Measurements from ENCODE around the gene MAP4K4. TPM values are rescaled to one million over a fixed set of nuclear protein-coding genes. Genes with fewer than 3 reads are reported as not detected.

MAP4K4 gene
- total and polyA plus RNA-seq, 8 donors: 9.6 to 71.6 (median 23.8) TPM

DNA sequence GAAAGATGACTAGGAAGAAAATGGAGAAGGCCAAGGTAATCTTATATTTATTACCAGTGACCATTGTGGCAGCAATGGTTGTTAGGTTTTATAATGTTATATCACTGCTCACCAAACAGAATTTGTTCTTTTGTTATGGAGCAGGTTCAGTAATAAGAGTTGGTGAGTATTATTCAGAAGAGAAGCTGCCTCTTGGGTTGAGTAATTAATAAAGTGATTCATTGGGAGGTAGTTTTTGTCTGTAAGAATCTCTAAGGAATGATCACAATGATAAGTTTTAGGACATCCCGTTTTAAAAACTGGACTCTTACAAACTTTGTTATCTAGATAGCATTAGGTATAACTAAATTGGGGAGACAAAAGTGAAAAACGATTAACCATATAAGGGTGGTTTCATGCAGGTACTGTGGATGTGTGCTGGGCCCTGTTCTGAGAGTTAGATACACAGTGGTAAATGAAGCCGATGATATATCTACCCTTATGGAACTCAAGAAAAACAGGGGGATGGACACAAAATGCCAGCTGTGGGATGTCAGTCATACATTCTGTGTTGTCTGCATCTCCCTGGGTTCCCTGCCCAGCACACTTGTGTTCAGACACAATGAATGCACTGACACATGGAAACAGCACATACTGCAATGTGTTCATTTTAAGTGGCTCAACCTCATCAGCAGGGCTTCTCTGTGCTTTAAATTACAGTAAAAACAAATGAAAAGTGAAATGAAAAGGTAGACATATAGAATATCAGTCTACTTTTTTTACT, 7.5 kb downstream of the MAP4K4 start:
- intact Hi-C loops (cut with DNase I; ENCODE audit: low total_unique reads): no loop called here
- Histone ChIP-seq H3K27ac (no peak overlapping the region), H3K4me3 (no peak overlapping the region), H3K27me3 (no peaks in the 10 kb centered on the region), H3K4me1 (peaks cover 23 to 97% (median 53%) of the 10 kb centered on the region in 4 donors), H3K36me3 (peaks cover 0 to 3% (median 0%) of the 10 kb centered on the region in 4 donors), H3K9me3 (no peaks in the 10 kb centered on the region)
- no peak for DNase-seq
- TF ChIP-seq EP300 (IDR thresholded peaks at IDR 0.05) (no peak), POLR2A (IDR thresholded peaks at IDR 0.05) (no peak), POLR2AphosphoS5 (IDR thresholded peaks at IDR 0.05) (no peak)
- TF ChIP-seq, protein P1, sequence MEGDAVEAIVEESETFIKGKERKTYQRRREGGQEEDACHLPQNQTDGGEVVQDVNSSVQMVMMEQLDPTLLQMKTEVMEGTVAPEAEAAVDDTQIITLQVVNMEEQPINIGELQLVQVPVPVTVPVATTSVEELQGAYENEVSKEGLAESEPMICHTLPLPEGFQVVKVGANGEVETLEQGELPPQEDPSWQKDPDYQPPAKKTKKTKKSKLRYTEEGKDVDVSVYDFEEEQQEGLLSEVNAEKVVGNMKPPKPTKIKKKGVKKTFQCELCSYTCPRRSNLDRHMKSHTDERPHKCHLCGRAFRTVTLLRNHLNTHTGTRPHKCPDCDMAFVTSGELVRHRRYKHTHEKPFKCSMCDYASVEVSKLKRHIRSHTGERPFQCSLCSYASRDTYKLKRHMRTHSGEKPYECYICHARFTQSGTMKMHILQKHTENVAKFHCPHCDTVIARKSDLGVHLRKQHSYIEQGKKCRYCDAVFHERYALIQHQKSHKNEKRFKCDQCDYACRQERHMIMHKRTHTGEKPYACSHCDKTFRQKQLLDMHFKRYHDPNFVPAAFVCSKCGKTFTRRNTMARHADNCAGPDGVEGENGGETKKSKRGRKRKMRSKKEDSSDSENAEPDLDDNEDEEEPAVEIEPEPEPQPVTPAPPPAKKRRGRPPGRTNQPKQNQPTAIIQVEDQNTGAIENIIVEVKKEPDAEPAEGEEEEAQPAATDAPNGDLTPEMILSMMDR (IDR thresholded peaks at IDR 0.05): no peak
- 74 to 80% (median 75%) methylated on average over 3 of the region's 3 CpGs for WGBS, 5 donors

DNA sequence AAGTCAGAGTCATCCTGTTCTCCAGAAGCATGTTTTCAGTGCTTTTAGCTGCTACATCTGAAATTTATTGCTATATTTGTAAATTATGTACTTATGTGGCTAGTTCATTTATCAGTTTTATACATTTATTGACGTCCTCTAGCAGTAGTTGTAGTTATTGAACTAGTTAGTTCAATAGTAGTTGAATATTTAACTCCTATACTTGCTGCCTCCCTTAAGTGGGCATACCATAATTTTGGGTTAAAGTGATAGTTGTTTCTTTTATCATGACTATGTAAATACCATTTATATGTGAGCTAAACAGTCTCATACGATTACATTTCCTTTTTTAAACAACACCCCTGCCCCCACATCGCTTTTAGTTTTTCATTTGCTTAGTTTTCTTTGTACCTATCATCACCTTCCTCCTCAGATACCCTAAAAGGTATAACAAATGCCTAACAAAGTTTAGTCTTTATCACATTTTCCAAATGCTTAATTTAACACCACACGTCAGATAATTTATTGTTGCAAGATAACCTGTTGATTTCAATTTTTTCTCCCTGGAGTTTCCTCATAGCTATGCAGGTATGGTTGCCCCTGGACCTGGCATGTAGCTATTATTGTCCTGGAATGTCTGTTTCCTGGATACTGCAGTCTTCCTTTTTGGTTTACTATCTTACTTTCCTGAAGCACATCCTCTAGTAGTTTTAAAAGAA, 8.8 kb downstream of the MAP4K4 start:
- TF ChIP-seq, protein P1 (IDR thresholded peaks at IDR 0.05): no peak
- no peak for TF ChIP-seq POLR2AphosphoS5 (IDR thresholded peaks at IDR 0.05)
- no peak for TF ChIP-seq POLR2A (IDR thresholded peaks at IDR 0.05)
- TF ChIP-seq EP300 (IDR thresholded peaks at IDR 0.05): no peak
- Histone ChIP-seq H3K4me1 (peaks cover 33 to 97% (median 56%) of the 10 kb centered on the region in 4 donors), H3K27me3 (no peaks in the 10 kb centered on the region), H3K9me3 (no peaks in the 10 kb centered on the region), H3K36me3 (peaks cover 0 to 3% (median 0%) of the 10 kb centered on the region in 4 donors), H3K27ac (peak overlapping the region in 1 of 5 donors; percentile 41), H3K4me3 (no peak overlapping the region)
- intact Hi-C loops (cut with DNase I; ENCODE audit: low total_unique reads): no loop called here
- no peak for DNase-seq
- WGBS, 5 donors: 31 to 50% (median 43%) methylated on average over 4 of the region's 4 CpGs

DNA sequence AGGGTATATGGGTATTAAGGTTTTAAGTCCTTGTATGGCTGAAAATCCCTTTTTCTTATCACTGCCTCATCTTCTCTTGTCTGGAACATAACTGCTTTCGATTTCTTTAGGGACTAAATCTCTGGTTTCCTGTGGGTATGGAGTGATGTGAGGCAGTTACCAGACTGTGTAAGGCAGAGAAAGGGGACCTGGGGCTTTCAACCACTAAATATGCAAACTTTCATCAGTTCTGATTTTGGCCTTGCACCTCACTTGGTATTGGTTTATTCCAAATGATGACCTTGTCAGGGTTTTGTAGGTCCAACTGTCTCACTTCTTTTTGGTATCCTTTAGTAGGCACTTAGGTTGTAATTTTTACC, 9.3 kb downstream of the MAP4K4 start:
- Histone ChIP-seq H3K4me3 (no peak overlapping the region), H3K27ac (peak overlapping the region in 1 of 5 donors; percentile 41), H3K4me1 (peaks cover 36 to 97% (median 58%) of the 10 kb centered on the region in 4 donors), H3K27me3 (no peaks in the 10 kb centered on the region), H3K36me3 (peaks cover 0 to 3% (median 0%) of the 10 kb centered on the region in 4 donors), H3K9me3 (no peaks in the 10 kb centered on the region)
- no peak for DNase-seq
- intact Hi-C loops (cut with DNase I; ENCODE audit: low total_unique reads): no loop called here
- 52 to 68% (median 56%) methylated on average over 1 of the region's 1 CpG for WGBS, 5 donors
- TF ChIP-seq POLR2A (IDR thresholded peaks at IDR 0.05): no peak
- TF ChIP-seq EP300 (IDR thresholded peaks at IDR 0.05): no peak
- TF ChIP-seq, protein P1 (IDR thresholded peaks at IDR 0.05): no peak
- no peak for TF ChIP-seq POLR2AphosphoS5 (IDR thresholded peaks at IDR 0.05)

DNA sequence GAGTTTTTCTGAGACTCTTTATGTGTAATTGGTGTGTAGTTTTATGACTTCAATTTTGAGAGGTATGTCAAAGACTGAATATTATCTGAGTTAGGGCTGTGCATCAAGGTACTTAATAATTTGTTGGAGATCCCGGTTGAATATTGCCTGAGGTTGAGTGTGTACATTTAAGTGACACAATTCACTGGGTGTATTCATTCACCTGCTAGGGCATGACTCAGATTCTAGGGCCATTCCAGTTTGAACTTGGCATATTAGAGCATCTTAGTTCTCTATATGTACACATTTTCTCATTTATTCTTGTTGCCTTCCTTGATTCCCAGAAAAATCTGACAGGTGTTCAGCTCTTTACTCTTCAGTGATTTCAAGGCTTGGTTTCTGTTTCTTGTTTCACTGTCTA, 12.5 kb downstream of the MAP4K4 start:
- H3K4me3 ChIP-seq: no peak overlapping the region
- no peaks in the 10 kb centered on the region for H3K9me3 ChIP-seq
- H3K27me3 ChIP-seq: no peaks in the 10 kb centered on the region
- WGBS, 5 donors: 57 to 80% (median 62%) methylated on average over 1 of the region's 1 CpG
- no peaks in the 10 kb centered on the region for H3K36me3 ChIP-seq
- TF ChIP-seq POLR2A (IDR thresholded peaks at IDR 0.05) (no peak), EP300 (IDR thresholded peaks at IDR 0.05) (no peak), POLR2AphosphoS5 (IDR thresholded peaks at IDR 0.05) (no peak)
- TF ChIP-seq, protein P1 (IDR thresholded peaks at IDR 0.05): no peak
- intact Hi-C loops (cut with DNase I; ENCODE audit: low total_unique reads): no loop called here
- peak overlapping the region in 2 of 5 donors; percentile 26 to 40 for H3K27ac ChIP-seq
- peaks cover 30 to 94% (median 54%) of the 10 kb centered on the region in 4 donors for H3K4me1 ChIP-seq
- no peak for DNase-seq

Data from stomach (tissue), 9 donors.